T-helper 1 cell (primary cell): ENCODE measurements around the gene PET100.

ENCODE experiments used
- DNase-seq, 5 donors: peaks; one replicate each; pipeline ENCODE4 v3.0.0-alpha.2; 2012 to 2020

PET100 gene

GRCh38 chr19:7654401-7654800 lies 24.8 kb downstream of the PET100 start:
- DNase-seq, result no peak

DNA sequence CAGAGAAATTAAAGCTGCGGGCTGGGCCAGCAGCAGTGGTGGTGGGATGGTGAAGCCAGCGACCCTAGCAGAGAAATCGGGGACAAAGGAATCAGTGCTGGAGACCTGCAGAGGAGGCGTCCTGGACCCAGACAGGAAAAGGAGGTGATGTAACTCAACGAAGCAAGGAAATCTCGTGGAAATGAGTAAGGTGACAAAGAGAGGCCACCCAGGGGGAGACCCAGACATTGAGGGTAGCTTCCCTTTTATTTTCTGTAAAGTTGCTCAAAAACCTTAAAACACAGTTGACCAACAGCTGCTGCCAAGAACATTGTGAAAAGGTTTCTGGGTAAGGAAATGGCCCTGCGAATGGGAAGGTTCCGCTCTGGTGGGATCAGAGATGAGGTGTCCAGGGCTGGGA lies 26.0 kb downstream of the PET100 start:
- DNase-seq, result no peak

DNA sequence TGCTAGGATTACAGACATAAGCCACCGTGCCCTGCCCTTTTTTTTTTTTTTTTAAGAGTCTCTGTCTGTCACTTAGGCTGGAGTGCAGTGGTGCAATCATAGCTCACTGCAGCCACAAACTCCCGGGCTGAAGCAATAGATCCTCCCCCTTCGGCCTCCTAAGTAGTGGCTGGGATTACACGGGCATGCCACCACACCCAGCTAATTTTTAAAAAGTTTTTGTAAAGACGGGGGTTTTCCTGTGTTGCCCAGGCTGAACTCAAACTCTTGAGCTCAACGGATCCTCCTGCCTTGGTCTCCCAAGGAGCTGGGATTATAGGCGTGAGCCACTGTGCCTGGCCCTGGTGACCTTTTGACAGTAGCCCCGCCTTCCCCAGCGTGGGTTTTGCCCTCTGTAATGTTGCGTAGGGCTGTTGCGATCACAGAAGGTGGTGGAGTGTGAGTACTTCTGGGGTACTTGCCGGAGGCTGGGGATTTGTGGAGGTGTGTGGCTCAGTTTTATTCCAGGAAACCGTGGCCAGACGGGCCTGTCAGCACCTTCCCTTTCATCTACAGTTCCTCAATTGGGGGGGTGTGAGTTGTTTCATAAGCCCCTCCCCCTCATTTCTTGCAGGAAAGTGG lies 27.6 kb downstream of the PET100 start:
- DNase-seq, result peak in 1 of 5 donors; percentile 23

- DNase-seq, result peak in 2 of 5 donors; percentile 34 to 81
Observed at GRCh38 chr19:7658219-7658686, 28.7 kb downstream of the PET100 start.

DNA sequence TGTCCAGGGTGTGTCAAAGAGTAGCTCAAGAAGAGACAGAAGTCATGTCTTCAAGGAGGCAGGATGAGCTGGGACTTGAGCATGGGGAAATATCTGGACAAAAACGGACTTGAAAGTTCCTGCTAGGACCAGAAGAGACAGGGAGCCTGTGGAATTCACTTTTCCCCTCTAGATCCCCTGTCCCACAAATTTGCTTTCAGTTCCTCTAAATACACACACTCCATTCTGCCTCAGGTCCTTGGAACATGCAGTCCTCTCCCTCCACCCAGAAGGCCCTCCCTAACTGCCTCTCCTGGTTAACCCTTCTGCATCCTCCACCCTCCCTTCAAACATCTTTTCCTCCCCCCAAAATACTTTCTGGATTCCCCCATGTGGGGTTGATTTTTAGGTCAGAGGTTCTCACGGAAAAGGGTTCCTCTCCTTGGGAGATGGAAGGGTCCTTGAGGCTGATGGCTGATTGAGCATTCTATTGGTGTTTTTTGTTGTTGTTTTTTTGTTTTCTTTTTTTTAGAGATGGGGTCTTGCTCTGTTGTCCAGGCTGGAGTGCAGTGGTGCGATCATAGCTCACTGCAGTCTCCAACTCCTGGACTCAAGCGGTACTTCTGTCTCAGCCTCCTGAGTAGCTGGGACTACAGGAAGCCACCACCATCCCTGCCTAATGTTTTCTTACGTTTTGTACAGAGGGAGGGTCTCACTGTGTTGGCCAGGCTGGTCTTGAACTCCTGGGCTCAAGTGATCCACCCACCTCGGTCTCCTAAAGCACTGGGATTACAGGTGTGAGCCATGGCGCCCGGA lies 32.3 kb downstream of the PET100 start:
- no peak for DNase-seq

- DNase-seq, result no peak
Observed at GRCh38 chr19:7662657-7663056, 33.1 kb downstream of the PET100 start.

DNA sequence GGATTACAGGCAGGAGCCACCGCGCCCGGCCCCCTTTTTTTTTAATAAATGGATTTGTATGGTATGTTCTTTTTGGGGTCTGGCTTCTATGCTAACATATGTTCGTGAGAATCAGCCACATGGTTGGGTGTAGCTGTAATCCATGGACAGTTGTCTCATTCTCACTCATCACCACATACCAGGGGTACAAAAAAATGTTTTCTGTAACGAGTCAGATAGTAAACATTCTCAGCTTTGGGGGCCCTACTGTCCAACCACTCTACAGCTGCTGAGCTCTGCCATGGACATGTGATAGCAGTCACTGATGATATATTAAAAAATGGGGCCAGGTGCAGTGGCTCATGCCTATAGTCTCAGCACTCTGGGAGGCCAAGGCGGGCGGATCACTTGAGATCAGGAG lies 34.1 kb downstream of the PET100 start:
- DNase-seq, result no peak

DNA sequence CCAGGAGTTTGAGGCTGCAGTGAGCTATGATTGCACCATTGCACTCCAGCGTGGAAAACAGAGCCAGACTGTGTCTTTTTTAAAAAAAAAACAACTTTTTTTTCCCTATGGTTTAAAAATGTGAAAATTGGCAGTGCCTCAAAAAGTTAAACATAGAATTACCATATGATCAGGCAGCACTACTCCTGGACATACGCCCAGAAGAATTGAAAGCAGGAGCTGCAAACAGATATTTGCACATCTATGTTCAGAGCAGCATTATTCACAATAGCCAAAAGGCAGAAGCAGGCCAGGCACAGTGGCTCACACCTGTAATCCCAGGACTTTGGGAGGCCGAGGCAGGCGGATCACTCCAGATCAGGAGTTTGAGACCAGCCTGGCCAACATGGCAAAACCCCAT lies 35.5 kb downstream of the PET100 start:
- no peak for DNase-seq

DNA sequence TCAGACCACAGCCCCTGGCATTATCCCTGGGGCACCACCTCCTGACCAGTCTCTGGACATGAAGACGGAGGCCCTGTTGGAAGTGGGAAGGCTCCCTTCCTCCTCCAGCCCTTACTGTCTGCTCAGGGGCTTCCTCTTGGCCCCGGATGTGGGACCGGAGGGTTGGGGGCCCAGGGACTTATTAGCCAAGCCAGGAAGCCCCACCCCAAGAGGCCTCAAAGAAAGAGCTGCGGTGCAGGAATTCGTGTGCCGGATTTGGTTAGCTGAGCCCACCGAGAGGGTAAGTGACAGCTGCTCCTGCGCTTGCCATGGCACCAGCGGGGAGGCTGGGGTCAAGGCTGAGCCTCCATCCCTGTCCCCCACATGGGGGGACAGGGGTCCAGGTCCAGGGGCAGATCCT lies 39.2 kb downstream of the PET100 start, which contains the start of gene RETN:
Gene RETN, plus strand, starts transcription at position 208 of the 400 bp plus-strand sequence. CDS start 278 bp downstream, outside the sequence.
- no peak for DNase-seq

DNA sequence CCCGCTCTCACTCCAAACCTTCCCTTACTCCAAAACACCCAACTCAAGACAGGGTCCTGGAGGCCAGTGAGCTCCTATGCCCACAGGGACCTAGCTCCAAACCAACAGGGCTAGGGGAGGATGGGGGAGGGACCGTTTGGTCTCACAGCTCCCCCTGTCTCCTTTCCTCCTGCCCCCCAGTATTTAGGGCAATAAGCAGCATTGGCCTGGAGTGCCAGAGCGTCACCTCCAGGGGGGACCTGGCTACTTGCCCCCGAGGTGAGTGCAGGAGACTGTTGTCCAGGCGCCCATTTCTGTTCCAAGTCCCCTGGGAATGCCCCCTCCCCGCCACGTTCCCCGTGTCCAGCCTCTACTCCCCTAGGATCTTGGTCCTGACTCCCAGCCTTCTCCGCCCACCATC lies 40.0 kb downstream of the PET100 start:
- no peak for DNase-seq

- peak in 1 of 5 donors; percentile 24 for DNase-seq
Observed at GRCh38 chr19:7670150-7670783, 40.7 kb downstream of the PET100 start.

DNA sequence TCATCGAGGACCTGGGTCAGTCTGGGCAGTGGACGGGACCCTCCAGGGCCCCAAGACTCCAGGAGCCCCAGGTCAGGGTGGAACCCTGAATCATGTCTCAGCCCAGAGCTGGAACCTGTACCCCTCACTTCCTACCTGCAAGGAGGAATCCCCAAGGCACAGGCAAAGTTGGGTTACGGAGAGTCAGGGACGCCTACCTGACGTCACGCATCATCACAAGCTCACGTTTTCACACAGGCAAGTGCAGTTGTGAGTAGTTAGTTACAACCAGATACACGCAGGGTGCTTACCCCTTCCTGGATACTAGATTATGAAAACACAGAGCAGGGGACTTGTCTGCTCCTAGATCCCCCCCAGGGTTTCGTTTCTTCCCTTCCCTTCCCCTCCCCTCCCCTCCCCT lies 41.2 kb downstream of the PET100 start:
- no peak for DNase-seq

DNA sequence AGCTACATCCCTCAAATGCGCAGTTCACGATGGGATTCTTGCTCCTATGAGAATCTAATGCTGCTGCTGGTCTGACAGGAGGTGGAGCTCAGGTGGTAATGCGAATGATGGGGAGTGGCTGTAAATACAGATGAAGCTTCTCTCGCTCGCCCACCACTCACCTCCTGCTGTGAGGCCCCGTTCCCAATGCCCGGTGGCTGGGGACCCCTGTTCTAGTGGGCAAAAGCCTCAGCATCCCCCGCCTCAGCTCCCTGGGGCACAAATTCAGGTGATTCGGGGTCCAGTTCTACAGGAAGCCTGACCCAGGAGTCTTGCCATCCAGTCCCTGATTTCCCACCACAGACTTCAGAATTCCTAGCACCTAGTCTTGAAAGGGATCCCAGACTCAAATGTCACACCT lies 42.9 kb downstream of the PET100 start:
- DNase-seq, result no peak

GRCh38 chr19:7674010-7675005 lies 44.7 kb downstream of the PET100 start:
- peak in 1 of 5 donors; percentile 45 for DNase-seq

DNA sequence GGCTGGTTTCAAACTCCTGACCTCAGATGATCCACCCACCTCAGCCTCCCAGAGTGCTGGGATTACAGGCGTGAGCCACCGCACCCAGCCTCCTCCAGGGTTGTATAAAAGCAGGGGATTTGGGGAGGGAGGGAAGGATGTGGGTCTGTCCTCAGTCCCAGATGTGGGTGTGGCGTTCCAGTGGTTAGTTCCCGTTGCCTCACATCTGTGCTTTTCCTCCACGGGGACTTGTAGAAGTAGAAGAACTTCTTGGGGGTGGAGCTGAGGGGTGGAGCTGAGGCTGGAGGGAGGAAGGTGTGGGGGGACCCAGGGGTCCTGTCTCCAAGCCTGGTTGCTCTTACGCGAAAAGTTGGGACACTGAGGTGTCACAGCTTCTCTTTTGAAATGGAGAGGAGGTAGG lies 46.8 kb downstream of the PET100 start:
- DNase-seq, result no peak

DNA sequence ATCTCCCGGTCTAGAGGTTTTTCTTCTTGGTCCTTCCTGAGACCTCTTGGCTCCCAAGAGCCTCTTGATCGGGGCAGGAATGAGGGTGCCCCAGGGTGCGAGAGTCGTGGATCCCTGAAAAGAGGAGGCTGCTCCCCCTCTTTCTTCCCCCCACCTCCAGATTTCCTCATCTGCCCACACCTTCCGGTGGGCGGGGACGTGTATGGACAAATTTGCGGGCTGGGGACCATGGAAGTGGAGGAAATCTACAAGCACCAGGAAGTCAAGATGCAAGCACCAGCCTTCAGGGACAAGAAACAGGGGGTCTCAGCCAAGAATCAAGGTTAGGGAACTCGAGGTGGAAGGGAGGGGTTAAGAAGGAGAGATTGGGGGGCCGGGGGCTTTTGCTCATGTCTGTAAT lies 47.3 kb downstream of the PET100 start, which contains the start of gene MCEMP1:
Gene MCEMP1, plus strand, starts transcription at position 237 of the 400 bp plus-strand sequence. Its CDS starts 31 bp downstream, at position 268.
- DNase-seq, result no peak

DNA sequence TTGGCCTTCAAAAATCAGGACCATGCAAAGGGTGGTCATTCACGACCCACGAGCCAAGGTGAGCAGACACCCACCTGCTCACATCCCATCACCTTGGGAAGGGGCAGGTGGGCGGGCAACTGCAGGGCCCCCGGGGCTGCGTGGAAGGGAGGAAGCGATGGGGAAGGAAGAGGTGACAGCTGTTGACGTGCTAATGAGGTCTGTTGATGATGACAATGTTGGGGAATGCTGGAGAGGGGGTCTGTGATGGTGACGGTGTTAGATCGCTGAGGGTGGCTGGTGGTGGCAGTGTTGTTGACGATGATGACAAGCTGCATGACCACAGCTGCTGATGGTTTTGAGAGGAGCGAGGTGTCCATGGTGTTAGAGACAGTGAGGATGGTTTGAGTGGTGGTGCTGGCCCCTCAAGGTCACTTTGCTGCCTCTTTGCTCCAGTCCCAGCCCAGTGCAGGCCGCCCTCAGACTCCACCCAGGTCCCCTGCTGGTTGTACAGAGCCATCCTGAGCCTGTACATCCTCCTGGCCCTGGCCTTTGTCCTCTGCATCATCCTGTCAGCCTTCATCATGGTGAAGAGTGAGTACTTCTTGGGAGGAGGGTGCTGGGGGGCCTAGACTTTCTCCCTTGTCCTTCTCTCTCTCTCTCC lies 48.2 kb downstream of the PET100 start:
- no peak for DNase-seq

GRCh38 chr19:7678971-7679751 lies 49.6 kb downstream of the PET100 start:
- DNase-seq, result peak; percentile 36 to 72 (median 63)

DNA sequence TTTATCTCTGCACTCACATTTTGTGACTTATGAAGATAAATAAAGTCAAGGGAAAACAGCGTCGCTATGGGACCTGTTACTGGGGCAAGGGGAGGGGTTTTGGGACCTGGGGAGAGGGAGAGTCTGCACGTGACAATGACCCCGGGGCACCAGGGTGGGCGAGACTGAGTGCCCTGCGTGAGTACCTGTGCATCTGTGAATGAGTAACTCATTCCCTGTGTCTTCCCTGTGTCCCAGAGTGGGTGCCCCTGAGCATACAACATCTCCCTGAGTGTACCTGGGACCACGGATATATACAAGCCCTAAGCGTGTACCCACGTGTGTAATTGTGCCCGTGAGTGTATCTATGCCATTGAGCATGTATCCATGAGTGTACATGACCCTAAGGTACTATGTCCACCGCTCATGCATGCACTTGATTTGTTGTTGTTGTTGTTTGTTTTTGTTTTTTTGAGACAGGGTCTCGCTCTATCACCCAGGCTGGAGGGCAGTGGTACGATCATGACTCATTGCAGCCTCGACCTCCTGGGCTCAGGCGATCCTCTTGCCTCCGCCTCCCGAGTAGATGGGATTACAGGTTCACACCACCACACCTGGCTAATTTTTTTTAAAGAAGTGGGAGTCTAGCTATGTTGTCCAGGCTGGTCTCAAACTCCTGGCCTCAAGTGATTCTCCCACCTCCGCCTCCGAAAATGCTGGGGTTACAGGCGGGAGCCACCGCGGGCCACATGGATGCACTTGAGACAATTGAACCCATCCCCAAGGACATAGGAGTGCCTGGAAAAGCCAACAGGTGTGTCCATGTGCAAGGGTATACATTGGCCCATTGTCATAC lies 50.4 kb downstream of the PET100 start:
- no peak for DNase-seq
